Calu3 (cell line): ENCODE measurements around the gene RHOXF2B. TPM values are rescaled to one million over a fixed set of nuclear protein-coding genes. Genes with fewer than 3 reads are reported as not detected.
"Not testable (repeated sequence)": the region's sequence is repeated elsewhere in the genome, so short reads cannot be mapped to it uniquely, and the experiment has no call there.

Experiments used
- BruUV-seq: library from RNA; stranded (reverse); fragments of 400-500 nt; replicated peaks from 2 replicates; lab custom pipeline; 2021; lab: Mats Ljungman, UMichigan
- CTCF ChIA-PET: fragments of 300-600 bp; sonication (Branson Sonifier 250); formaldehyde crosslinking; loops from one replicate; lab custom pipeline; 2022; ENCODE audit warnings: antibody characterized with exemption; lab: Charles Lee
- DNase-seq: peaks from one replicate; pipeline ENCODE4 v3.0.0; 2022
- H3K27ac Mint-ChIP-seq: one replicate; pipeline ENCODE4 v1.8.0; 2022; ENCODE audit warnings: mixed read lengths; ENCODE audit not compliant: unreplicated experiment
- H3K27me3 Mint-ChIP-seq: one replicate; pipeline ENCODE4 v1.8.0; 2022; ENCODE audit warnings: mixed read lengths; ENCODE audit not compliant: unreplicated experiment
- H3K36me3 Mint-ChIP-seq: one replicate; pipeline ENCODE4 v1.8.0; 2022; ENCODE audit warnings: mild to moderate bottlenecking, moderate library complexity, mixed read lengths; ENCODE audit not compliant: insufficient read depth, unreplicated experiment
- H3K4me1 Mint-ChIP-seq: one replicate; pipeline ENCODE4 v1.8.0; 2022; ENCODE audit warnings: mild to moderate bottlenecking, low read depth, mixed read lengths; ENCODE audit not compliant: unreplicated experiment
- H3K4me3 Mint-ChIP-seq: one replicate; pipeline ENCODE4 v1.8.0; 2022; ENCODE audit warnings: mild to moderate bottlenecking, low read depth, moderate library complexity, mixed read lengths; ENCODE audit not compliant: unreplicated experiment
- H3K9me3 Mint-ChIP-seq: one replicate; pipeline ENCODE4 v1.8.0; 2022; ENCODE audit warnings: low read depth, mixed read lengths; ENCODE audit not compliant: unreplicated experiment
- intact Hi-C: fragments of 100-400 bp; cut with micrococcal nuclease; formaldehyde crosslinking; loops from one replicate; pipeline ENCODE4 v1.10.0; 2022; ENCODE audit not compliant: unreplicated experiment
- total RNA-seq: library from RNA; stranded (reverse); gene quantifications from 2 replicates; pipeline ENCODE4 v1.2.3, GENCODE V29; 2022
- TF ChIP-seq, protein P1 (sequence below): fragments of 200-600 bp; IDR thresholded peaks from one replicate; pipeline ENCODE4 v1.8.0; 2022; ENCODE audit warnings: antibody characterized with exemption; ENCODE audit not compliant: unreplicated experiment

The RHOXF2B gene
- total RNA-seq, 1 experiment from 2014 or later, result not detected

GRCh38 chrX:120042712-120043111, 34.8 kb downstream of the RHOXF2B start:
- H3K4me1 Mint-ChIP-seq, H3K4me3 Mint-ChIP-seq, DNase-seq, intact Hi-C loops, H3K27me3 Mint-ChIP-seq, CTCF ChIA-PET, H3K36me3 Mint-ChIP-seq, H3K9me3 Mint-ChIP-seq, H3K27ac Mint-ChIP-seq, BruUV-seq: not testable (repeated sequence)

DNA sequence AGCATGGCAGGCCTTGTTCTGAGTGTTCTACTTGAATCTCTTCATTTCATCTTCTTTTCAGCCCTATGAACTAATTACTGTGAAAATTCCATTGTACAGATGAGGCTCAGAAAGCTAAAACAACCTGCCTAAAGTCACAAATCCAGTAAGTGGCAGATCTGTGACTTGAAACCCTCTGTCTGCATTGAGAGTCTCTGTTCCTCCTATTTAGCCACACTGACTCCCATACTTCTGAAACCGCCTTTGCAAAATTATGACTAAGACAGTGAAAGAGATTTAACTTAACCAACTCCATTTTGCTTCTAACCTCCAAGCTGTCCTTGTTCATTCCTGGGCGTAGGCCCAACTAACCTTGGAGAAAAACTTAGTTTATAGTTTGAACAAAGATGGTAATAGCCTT, 35.2 kb downstream of the RHOXF2B start:
- H3K9me3 Mint-ChIP-seq, CTCF ChIA-PET, H3K4me1 Mint-ChIP-seq, DNase-seq, BruUV-seq, H3K36me3 Mint-ChIP-seq, H3K27me3 Mint-ChIP-seq, H3K27ac Mint-ChIP-seq, H3K4me3 Mint-ChIP-seq, intact Hi-C loops: not testable (repeated sequence)

DNA sequence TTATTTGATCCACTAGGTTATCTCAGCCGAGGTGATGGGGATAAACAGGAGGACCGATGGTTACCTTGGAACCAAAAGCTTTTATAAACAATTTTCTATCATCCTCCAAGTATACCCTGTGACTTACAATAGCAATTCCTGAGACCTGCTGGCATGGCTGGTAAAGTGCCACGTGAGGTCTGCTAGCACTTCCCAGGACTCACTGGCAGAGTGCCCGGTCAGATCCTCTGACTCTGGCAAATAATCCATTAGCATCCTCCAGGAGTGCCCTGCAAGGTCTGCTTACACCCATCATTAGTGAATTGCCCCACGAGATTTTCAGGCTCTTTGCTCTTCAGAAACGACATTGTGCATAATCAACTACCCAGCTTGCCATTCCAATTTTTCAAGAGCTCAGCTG, 37.3 kb downstream of the RHOXF2B start:
- intact Hi-C loops, H3K27ac Mint-ChIP-seq, H3K4me3 Mint-ChIP-seq: not testable (repeated sequence)

GRCh38 chrX:120039087-120039733, 38.3 kb downstream of the RHOXF2B start:
- H3K36me3 Mint-ChIP-seq, H3K4me3 Mint-ChIP-seq, BruUV-seq, H3K4me1 Mint-ChIP-seq, H3K9me3 Mint-ChIP-seq, intact Hi-C loops, CTCF ChIA-PET, H3K27me3 Mint-ChIP-seq, DNase-seq, H3K27ac Mint-ChIP-seq: not testable (repeated sequence)

More for the DNA sequence above, 37.3 kb downstream of the RHOXF2B start:
- H3K36me3 Mint-ChIP-seq, BruUV-seq, H3K4me1 Mint-ChIP-seq, H3K9me3 Mint-ChIP-seq, H3K27me3 Mint-ChIP-seq, DNase-seq, CTCF ChIA-PET: not testable (repeated sequence)

GRCh38 chrX:120036704-120037103, 40.8 kb downstream of the RHOXF2B start:
- no peak overlapping the region for H3K4me3 Mint-ChIP-seq
- no peaks in the 10 kb centered on the region for H3K27me3 Mint-ChIP-seq
- intact Hi-C loops, result no loop called here
- DNase-seq, result no peak
- H3K9me3 Mint-ChIP-seq, result no peaks in the 10 kb centered on the region
- TF ChIP-seq, protein P1, sequence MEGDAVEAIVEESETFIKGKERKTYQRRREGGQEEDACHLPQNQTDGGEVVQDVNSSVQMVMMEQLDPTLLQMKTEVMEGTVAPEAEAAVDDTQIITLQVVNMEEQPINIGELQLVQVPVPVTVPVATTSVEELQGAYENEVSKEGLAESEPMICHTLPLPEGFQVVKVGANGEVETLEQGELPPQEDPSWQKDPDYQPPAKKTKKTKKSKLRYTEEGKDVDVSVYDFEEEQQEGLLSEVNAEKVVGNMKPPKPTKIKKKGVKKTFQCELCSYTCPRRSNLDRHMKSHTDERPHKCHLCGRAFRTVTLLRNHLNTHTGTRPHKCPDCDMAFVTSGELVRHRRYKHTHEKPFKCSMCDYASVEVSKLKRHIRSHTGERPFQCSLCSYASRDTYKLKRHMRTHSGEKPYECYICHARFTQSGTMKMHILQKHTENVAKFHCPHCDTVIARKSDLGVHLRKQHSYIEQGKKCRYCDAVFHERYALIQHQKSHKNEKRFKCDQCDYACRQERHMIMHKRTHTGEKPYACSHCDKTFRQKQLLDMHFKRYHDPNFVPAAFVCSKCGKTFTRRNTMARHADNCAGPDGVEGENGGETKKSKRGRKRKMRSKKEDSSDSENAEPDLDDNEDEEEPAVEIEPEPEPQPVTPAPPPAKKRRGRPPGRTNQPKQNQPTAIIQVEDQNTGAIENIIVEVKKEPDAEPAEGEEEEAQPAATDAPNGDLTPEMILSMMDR, result no peak
- H3K4me1 Mint-ChIP-seq, result no peaks in the 10 kb centered on the region
- no peak overlapping the region for H3K27ac Mint-ChIP-seq
- no peaks in the 10 kb centered on the region for H3K36me3 Mint-ChIP-seq
- CTCF ChIA-PET, result no interaction called here
- BruUV-seq, result no TSS peak

GRCh38 chrX:120035522-120036309, 41.8 kb downstream of the RHOXF2B start:
- DNase-seq, H3K9me3 Mint-ChIP-seq, H3K27ac Mint-ChIP-seq, BruUV-seq, H3K4me1 Mint-ChIP-seq, intact Hi-C loops, CTCF ChIA-PET, H3K36me3 Mint-ChIP-seq, H3K27me3 Mint-ChIP-seq, H3K4me3 Mint-ChIP-seq: not testable (repeated sequence)
